Neural cell (in vitro differentiated cells): ENCODE data around the gene GPSM3. TPM values are rescaled to one million over a fixed set of nuclear protein-coding genes. Genes with fewer than 3 reads are reported as not detected.

Experiments used
- H2AFZ ChIP-seq: fragments of 200-600, 300-800 bp; sonication (generic), shearing (Covaris generic); 2 replicates; pipeline ENCODE4 v1.6.0; 2014; ENCODE audit warnings: low read depth, mild to moderate bottlenecking, antibody characterized with exemption, low read length, moderate library complexity
- H3F3A ChIP-seq: fragments of 200-600 bp; shearing (Covaris generic); 2 replicates; pipeline ENCODE4 v1.6.1; 2016; ENCODE audit warnings: mild to moderate bottlenecking, moderate library complexity, mixed read lengths, antibody characterized with exemption, low read length; ENCODE audit not compliant: insufficient read depth, poor library complexity, severe bottlenecking
- H3K27ac ChIP-seq: fragments of 200-600, 300-800 bp; sonication (generic), shearing (Covaris generic); 2 replicates; pipeline ENCODE4 v1.5.1; 2014; ENCODE audit warnings: mild to moderate bottlenecking, low read length, moderate library complexity
- H3K27me3 ChIP-seq: fragments of 300-800, 200-600 bp; sonication (generic), shearing (Covaris generic); 2 replicates; pipeline ENCODE4 v1.6.0; 2014; ENCODE audit warnings: mild to moderate bottlenecking, low read depth, low read length, moderate library complexity; ENCODE audit not compliant: insufficient read depth
- H3K36me3 ChIP-seq: fragments of 300-800, 200-600 bp; sonication (generic), shearing (Covaris generic); 2 replicates; pipeline ENCODE4 v1.5.1; 2014; ENCODE audit warnings: mild to moderate bottlenecking, antibody characterized with exemption, low read length, moderate library complexity; ENCODE audit not compliant: insufficient read depth
- H3K4me2 ChIP-seq: fragments of 300-800, 200-600 bp; sonication (generic), shearing (Covaris generic); 2 replicates; pipeline ENCODE4 v1.6.0; 2014; ENCODE audit warnings: mild to moderate bottlenecking, low read length
- H3K4me3 ChIP-seq: fragments of 300-800, 200-600 bp; sonication (generic), shearing (Covaris generic); 2 replicates; pipeline ENCODE4 v1.5.1; 2014; ENCODE audit warnings: mild to moderate bottlenecking, low read length, moderate library complexity
- H3K79me2 ChIP-seq: fragments of 200-600 bp; shearing (Covaris generic); replicated peaks from 2 replicates; pipeline ENCODE4 v1.6.0; 2014; ENCODE audit warnings: mild to moderate bottlenecking, low read length, moderate library complexity; ENCODE audit not compliant: insufficient read depth
- H3K9ac ChIP-seq: fragments of 300-800, 200-600 bp; sonication (generic), shearing (Covaris generic); 2 replicates; pipeline ENCODE4 v1.6.1; 2016; ENCODE audit warnings: mild to moderate bottlenecking, low read length, mixed read lengths
- H3K9me2 ChIP-seq: fragments of 200-600 bp; shearing (Covaris generic); 2 replicates; pipeline ENCODE4 v1.6.1; 2016; ENCODE audit warnings: mild to moderate bottlenecking, low read length, mixed read lengths; ENCODE audit not compliant: insufficient read depth
- H3K9me3 ChIP-seq: fragments of 200-600, 300-800 bp; sonication (generic), shearing (Covaris generic); 2 replicates; pipeline ENCODE4 v1.6.1; 2016; ENCODE audit warnings: mild to moderate bottlenecking, mixed run types, low read length, moderate library complexity, mixed read lengths
- H4K20me1 ChIP-seq: fragments of 200-600 bp; shearing (Covaris generic); 2 replicates; pipeline ENCODE4 v1.6.1; 2016; ENCODE audit warnings: mild to moderate bottlenecking, mixed run types; ENCODE audit not compliant: insufficient read depth
- EP300 ChIP-seq: fragments of 450-650 bp; conservative IDR thresholded peaks from 2 replicates; pipeline ENCODE4 v1.6.1; 2014; ENCODE audit warnings: antibody characterized with exemption, mild to moderate bottlenecking, moderate library complexity; ENCODE audit not compliant: poor library complexity, severe bottlenecking
- EZH2 ChIP-seq: fragments of 200-600, 300-800 bp; shearing (Covaris generic), sonication (generic); IDR thresholded peaks from 2 replicates; pipeline ENCODE4 v1.6.1; 2014; ENCODE audit warnings: antibody characterized with exemption, low read length, borderline replicate concordance, mild to moderate bottlenecking; ENCODE audit not compliant: insufficient read depth, poor library complexity, severe bottlenecking
- MXI1 ChIP-seq: fragments of 450-650 bp; conservative IDR thresholded peaks from 2 replicates; pipeline ENCODE4 v1.6.1; 2014; ENCODE audit warnings: antibody characterized with exemption, mild to moderate bottlenecking; ENCODE audit not compliant: poor library complexity, severe bottlenecking
- POLR2AphosphoS5 ChIP-seq: IDR thresholded peaks from 2 replicates; pipeline ENCODE4 v1.6.1; 2012
- RAD21 ChIP-seq: fragments of 450-650 bp; conservative IDR thresholded peaks from 2 replicates; pipeline ENCODE4 v1.6.1; 2014; ENCODE audit warnings: antibody characterized with exemption, mild to moderate bottlenecking, moderate library complexity
- SMC3 ChIP-seq: fragments of 450-650 bp; conservative IDR thresholded peaks from 2 replicates; pipeline ENCODE4 v1.6.1; 2014; ENCODE audit warnings: antibody characterized with exemption, mild to moderate bottlenecking, moderate library complexity; ENCODE audit not compliant: poor library complexity
- TAF1 ChIP-seq: IDR thresholded peaks from 2 replicates; pipeline ENCODE4 v1.6.1; 2012; ENCODE audit warnings: low read depth
- polyA plus RNA-seq: library from polyadenylated mRNA; depleted of rRNA; stranded (reverse); fragments of >200 nt; gene quantifications from 2 replicates; pipeline ENCODE4 v1.2.3, GENCODE V29; 2014
- TF ChIP-seq, protein P1 (sequence below): IDR thresholded peaks from 2 replicates; pipeline ENCODE4 v1.6.1; 2012; ENCODE audit warnings: borderline replicate concordance
- TF ChIP-seq, protein P2 (sequence below): fragments of 450-650 bp; IDR thresholded peaks from 2 replicates; pipeline ENCODE4 v1.5.1; 2014; ENCODE audit warnings: antibody characterized with exemption, mild to moderate bottlenecking, moderate library complexity; ENCODE audit not compliant: poor library complexity, severe bottlenecking

Gene GPSM3
- polyA plus RNA-seq, 1 donor from 2014 or later = 1.2 TPM

DNA sequence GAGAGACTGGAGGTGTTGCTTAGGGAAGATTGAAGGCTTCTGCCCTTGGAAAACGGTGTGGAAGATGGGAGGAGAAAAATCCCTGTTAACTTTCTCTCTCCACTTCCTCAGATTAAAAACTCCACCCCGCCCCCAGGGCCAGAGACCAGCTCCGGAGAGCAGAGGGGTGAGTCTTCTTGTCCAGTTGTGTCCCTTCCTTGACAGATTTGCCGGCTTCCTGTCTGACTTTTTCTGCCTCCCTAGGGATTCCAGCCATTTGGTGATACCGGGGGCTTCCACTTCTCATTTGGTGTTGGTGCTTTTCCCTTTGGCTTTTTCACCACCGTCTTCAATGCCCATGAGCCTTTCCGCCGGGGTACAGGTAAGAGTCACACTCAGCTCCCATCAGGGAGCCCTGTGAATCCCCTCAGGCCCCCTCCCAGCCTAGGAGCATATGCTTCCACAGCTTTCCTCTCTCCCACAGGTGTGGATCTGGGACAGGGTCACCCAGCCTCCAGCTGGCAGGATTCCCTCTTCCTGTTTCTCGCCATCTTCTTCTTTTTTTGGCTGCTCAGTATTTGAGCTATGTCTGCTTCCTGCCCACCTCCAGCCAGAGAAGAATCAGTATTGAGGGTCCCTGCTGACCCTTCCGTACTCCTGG, 12.6 kb downstream of the GPSM3 start:
- Histone ChIP-seq H2AFZ (no peak overlapping the region), H3K79me2 (peaks cover 29% of the 10 kb centered on the region), H3K4me2 (peak overlapping the region; percentile 69), H3F3A (peaks cover 4% of the 10 kb centered on the region), H3K4me3 (peak overlapping the region; percentile 91), H3K36me3 (no peaks in the 10 kb centered on the region), H4K20me1 (no peaks in the 10 kb centered on the region), H3K9me3 (no peaks in the 10 kb centered on the region), H3K27ac (no peak overlapping the region), H3K27me3 (no peaks in the 10 kb centered on the region), H3K9me2 (no peaks in the 10 kb centered on the region), H3K9ac (peak overlapping the region; percentile 99)
- no peak for TF ChIP-seq SMC3
- no peak for TF ChIP-seq POLR2AphosphoS5
- no peak for TF ChIP-seq EZH2
- no peak for TF ChIP-seq MXI1
- TF ChIP-seq, protein P1, sequence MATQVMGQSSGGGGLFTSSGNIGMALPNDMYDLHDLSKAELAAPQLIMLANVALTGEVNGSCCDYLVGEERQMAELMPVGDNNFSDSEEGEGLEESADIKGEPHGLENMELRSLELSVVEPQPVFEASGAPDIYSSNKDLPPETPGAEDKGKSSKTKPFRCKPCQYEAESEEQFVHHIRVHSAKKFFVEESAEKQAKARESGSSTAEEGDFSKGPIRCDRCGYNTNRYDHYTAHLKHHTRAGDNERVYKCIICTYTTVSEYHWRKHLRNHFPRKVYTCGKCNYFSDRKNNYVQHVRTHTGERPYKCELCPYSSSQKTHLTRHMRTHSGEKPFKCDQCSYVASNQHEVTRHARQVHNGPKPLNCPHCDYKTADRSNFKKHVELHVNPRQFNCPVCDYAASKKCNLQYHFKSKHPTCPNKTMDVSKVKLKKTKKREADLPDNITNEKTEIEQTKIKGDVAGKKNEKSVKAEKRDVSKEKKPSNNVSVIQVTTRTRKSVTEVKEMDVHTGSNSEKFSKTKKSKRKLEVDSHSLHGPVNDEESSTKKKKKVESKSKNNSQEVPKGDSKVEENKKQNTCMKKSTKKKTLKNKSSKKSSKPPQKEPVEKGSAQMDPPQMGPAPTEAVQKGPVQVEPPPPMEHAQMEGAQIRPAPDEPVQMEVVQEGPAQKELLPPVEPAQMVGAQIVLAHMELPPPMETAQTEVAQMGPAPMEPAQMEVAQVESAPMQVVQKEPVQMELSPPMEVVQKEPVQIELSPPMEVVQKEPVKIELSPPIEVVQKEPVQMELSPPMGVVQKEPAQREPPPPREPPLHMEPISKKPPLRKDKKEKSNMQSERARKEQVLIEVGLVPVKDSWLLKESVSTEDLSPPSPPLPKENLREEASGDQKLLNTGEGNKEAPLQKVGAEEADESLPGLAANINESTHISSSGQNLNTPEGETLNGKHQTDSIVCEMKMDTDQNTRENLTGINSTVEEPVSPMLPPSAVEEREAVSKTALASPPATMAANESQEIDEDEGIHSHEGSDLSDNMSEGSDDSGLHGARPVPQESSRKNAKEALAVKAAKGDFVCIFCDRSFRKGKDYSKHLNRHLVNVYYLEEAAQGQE = no peak
- TF ChIP-seq TAF1 = no peak
- TF ChIP-seq EP300 = no peak
- TF ChIP-seq, protein P2, sequence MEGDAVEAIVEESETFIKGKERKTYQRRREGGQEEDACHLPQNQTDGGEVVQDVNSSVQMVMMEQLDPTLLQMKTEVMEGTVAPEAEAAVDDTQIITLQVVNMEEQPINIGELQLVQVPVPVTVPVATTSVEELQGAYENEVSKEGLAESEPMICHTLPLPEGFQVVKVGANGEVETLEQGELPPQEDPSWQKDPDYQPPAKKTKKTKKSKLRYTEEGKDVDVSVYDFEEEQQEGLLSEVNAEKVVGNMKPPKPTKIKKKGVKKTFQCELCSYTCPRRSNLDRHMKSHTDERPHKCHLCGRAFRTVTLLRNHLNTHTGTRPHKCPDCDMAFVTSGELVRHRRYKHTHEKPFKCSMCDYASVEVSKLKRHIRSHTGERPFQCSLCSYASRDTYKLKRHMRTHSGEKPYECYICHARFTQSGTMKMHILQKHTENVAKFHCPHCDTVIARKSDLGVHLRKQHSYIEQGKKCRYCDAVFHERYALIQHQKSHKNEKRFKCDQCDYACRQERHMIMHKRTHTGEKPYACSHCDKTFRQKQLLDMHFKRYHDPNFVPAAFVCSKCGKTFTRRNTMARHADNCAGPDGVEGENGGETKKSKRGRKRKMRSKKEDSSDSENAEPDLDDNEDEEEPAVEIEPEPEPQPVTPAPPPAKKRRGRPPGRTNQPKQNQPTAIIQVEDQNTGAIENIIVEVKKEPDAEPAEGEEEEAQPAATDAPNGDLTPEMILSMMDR = no peak
- no peak for TF ChIP-seq RAD21

DNA sequence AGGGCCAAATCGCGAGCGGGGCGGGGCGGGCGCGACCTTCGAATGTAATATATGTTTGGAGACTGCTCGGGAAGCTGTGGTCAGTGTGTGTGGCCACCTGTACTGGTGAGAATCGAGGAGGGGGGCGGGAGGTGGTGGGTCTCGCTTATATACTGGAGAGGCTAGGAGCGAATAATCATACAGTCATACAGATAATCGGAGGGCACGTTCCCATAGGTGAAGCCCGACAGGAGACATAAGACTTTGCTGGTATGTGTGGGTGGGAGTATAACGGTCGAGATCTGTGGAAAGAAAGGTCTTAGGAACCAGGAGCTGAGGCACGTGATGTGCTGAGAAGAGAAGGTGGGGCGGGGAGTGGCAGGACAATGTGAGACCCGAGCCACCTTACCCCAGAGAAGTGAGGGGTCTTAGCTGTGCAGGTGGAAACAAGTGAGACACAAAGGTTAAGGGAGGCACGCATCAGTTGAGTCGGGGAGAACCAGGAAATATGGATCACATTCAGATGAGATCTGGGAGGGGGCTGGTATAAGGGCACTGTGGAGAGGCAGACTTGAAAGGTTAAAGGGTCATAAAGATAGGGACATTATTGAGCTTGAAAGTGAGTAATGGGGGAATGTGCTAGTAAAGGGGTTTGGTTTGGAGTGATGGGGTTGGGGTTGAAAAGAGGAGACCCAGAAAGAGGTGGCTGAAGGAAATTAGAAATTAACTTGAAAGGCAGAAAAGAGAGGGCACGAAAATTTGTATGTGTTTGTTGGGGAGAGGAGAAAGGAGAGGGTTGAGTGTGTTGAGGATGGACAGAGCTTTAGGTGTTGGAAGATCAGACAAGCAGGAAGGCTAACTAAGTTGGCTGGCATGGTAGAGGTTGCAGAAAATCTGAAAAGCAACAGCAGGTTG, 13.6 kb downstream of the GPSM3 start:
- Histone ChIP-seq H3K4me3 (peak overlapping the region; percentile 91), H3K79me2 (peaks cover 40% of the 10 kb centered on the region), H3K36me3 (no peaks in the 10 kb centered on the region), H2AFZ (peak overlapping the region; percentile 67), H3K27ac (peak overlapping the region; percentile 97), H3K27me3 (no peaks in the 10 kb centered on the region), H3F3A (peaks cover 4% of the 10 kb centered on the region), H3K9ac (peak overlapping the region; percentile 99), H3K9me2 (no peaks in the 10 kb centered on the region), H3K9me3 (no peaks in the 10 kb centered on the region), H4K20me1 (no peaks in the 10 kb centered on the region), H3K4me2 (peak overlapping the region; percentile 69)
- TF ChIP-seq EP300 (no peak), SMC3 (peak; percentile 41), RAD21 (peak; percentile 32), EZH2 (no peak), TAF1 (peak; percentile 50), MXI1 (peak; percentile 61), POLR2AphosphoS5 (peak; percentile 45)
- TF ChIP-seq, protein P2 = no peak
- TF ChIP-seq, protein P1 = peak; percentile 59
